Esophagus (tissue), 2 donors: ENCODE measurements around the gene GDF2. TPM values are rescaled to one million over a fixed set of nuclear protein-coding genes. Genes with fewer than 3 reads are reported as not detected.

Experiments
- H3K27ac ChIP-seq, 2 donors: one replicate each; pipeline ENCODE4 v1.5.1; 2013; ENCODE audit warnings: low read depth in 2 of 2, mild to moderate bottlenecking in 2 of 2, inconsistent platforms in 1 of 2, low read length in 1 of 2, moderate library complexity in 1 of 2
- H3K27me3 ChIP-seq, 2 donors: one replicate each; pipeline ENCODE4 v1.6.1; 2013; ENCODE audit warnings: low read length in 2 of 2, control low read depth in 1 of 2, mild to moderate bottlenecking in 1 of 2; ENCODE audit not compliant: insufficient read depth in 2 of 2, control insufficient read depth in 1 of 2
- H3K36me3 ChIP-seq, 2 donors: one replicate each; pipeline ENCODE4 v1.6.1; 2013; ENCODE audit warnings: low read length in 1 of 2; ENCODE audit not compliant: control insufficient read depth in 2 of 2, insufficient read depth in 2 of 2
- H3K4me1 ChIP-seq, 2 donors: one replicate each; pipeline ENCODE4 v1.6.1; 2013; ENCODE audit warnings: low read length in 1 of 2; ENCODE audit not compliant: control insufficient read depth in 2 of 2, insufficient read depth in 2 of 2
- H3K4me3 ChIP-seq, 2 donors: one replicate each; pipeline ENCODE4 v1.5.1; 2013; ENCODE audit warnings: low read length in 2 of 2, mild to moderate bottlenecking in 2 of 2, low read depth in 1 of 2, moderate library complexity in 1 of 2
- H3K9me3 ChIP-seq, 2 donors: one replicate each; pipeline ENCODE4 v1.6.1; 2013; ENCODE audit warnings: mild to moderate bottlenecking in 2 of 2, low read depth in 1 of 2, low read length in 1 of 2, moderate library complexity in 1 of 2; ENCODE audit not compliant: control insufficient read depth in 2 of 2, insufficient read depth in 1 of 2
- WGBS, 2 donors: extraction: QIAGEN DNeasy Blood & Tissue Kit; methylation state at CpG; one replicate each; pipeline ENCODE4 v1.1.7; 2013; 5-methylcytosine and 5-hydroxymethylcytosine counted together
- polyA plus RNA-seq, 2 donors: library from polyadenylated mRNA; stranded (reverse); fragments of 200-250 nt; gene quantifications; one replicate each; pipeline ENCODE4 v1.2.3, GENCODE V29; 2013
- donor health status: healthy with polysubstance abuse.
- donor health status: Bipolar disorder and iron deficiency.

GDF2 gene
- polyA plus RNA-seq, 2 donors = not detected

GRCh38 chr10:47362199-47362598 lies 39.9 kb downstream of the GDF2 start:
- Histone ChIP-seq H3K27ac (no peak overlapping the region), H3K36me3 (peaks cover 0 to 4% of the 10 kb centered on the region in 2 donors), H3K4me1 (peaks cover 0 to 5% of the 10 kb centered on the region in 2 donors), H3K4me3 (no peak overlapping the region), H3K27me3 (no peaks in the 10 kb centered on the region), H3K9me3 (no peaks in the 10 kb centered on the region)
- 76 to 82% methylated on average over 3 of the region's 3 CpGs for WGBS, 2 donors

GRCh38 chr10:47363781-47364180 lies 41.5 kb downstream of the GDF2 start:
- no peaks in the 10 kb centered on the region for H3K9me3 ChIP-seq
- WGBS, 2 donors = 73 to 91% methylated on average over 3 of the region's 3 CpGs
- no peak overlapping the region for H3K27ac ChIP-seq

GRCh38 chr10:47364366-47364765 lies 42.1 kb downstream of the GDF2 start:
- H3K4me1 ChIP-seq = peaks cover 0 to 5% of the 10 kb centered on the region in 2 donors
- 73 to 81% methylated on average over 4 of the region's 4 CpGs for WGBS, 2 donors

More at GRCh38 chr10:47363781-47364180, 41.5 kb downstream of the GDF2 start:
- Histone ChIP-seq H3K4me1 (peaks cover 0 to 5% of the 10 kb centered on the region in 2 donors), H3K36me3 (peaks cover 0 to 5% of the 10 kb centered on the region in 2 donors), H3K27me3 (no peaks in the 10 kb centered on the region), H3K4me3 (no peak overlapping the region)

GRCh38 chr10:47364911-47365310 lies 42.7 kb downstream of the GDF2 start:
- Histone ChIP-seq H3K9me3 (no peaks in the 10 kb centered on the region), H3K27me3 (no peaks in the 10 kb centered on the region), H3K4me3 (no peak overlapping the region), H3K36me3 (peaks cover 0 to 5% of the 10 kb centered on the region in 2 donors), H3K4me1 (peaks cover 0 to 4% of the 10 kb centered on the region in 2 donors), H3K27ac (no peak overlapping the region)
- WGBS, 2 donors = 92 to 95% methylated on average over 6 of the region's 6 CpGs

More at GRCh38 chr10:47364366-47364765, 42.1 kb downstream of the GDF2 start:
- no peaks in the 10 kb centered on the region for H3K27me3 ChIP-seq
- H3K4me3 ChIP-seq = no peak overlapping the region
- peaks cover 0 to 5% of the 10 kb centered on the region in 2 donors for H3K36me3 ChIP-seq
- no peaks in the 10 kb centered on the region for H3K9me3 ChIP-seq
- no peak overlapping the region for H3K27ac ChIP-seq

GRCh38 chr10:47365431-47366180 lies 43.4 kb downstream of the GDF2 start:
- no peaks in the 10 kb centered on the region for H3K27me3 ChIP-seq
- H3K4me1 ChIP-seq = peaks cover 0 to under 1% of the 10 kb centered on the region in 2 donors
- peaks cover 0 to 5% of the 10 kb centered on the region in 2 donors for H3K36me3 ChIP-seq
- H3K27ac ChIP-seq = no peak overlapping the region
- WGBS, 2 donors = 92 to 96% methylated on average over 9 of the region's 9 CpGs
- no peak overlapping the region for H3K4me3 ChIP-seq
- H3K9me3 ChIP-seq = no peaks in the 10 kb centered on the region

- no peaks in the 10 kb centered on the region for H3K27me3 ChIP-seq
- peaks cover 0 to 5% of the 10 kb centered on the region in 2 donors for H3K36me3 ChIP-seq
- no peaks in the 10 kb centered on the region for H3K9me3 ChIP-seq
- WGBS, 2 donors = 85 to 86% methylated on average over 5 of the region's 5 CpGs
- H3K4me1 ChIP-seq = no peaks in the 10 kb centered on the region
- H3K27ac ChIP-seq = no peak overlapping the region
- H3K4me3 ChIP-seq = no peak overlapping the region
Observed at GRCh38 chr10:47366181-47366631, 44.0 kb downstream of the GDF2 start.

GRCh38 chr10:47366731-47367460 lies 44.6 kb downstream of the GDF2 start:
- WGBS, 2 donors = 79 to 81% methylated on average over 8 of the region's 8 CpGs
- H3K27ac ChIP-seq = no peak overlapping the region
- H3K36me3 ChIP-seq = peaks cover 0 to 5% of the 10 kb centered on the region in 2 donors
- H3K4me3 ChIP-seq = no peak overlapping the region
- no peaks in the 10 kb centered on the region for H3K27me3 ChIP-seq
- H3K4me1 ChIP-seq = no peaks in the 10 kb centered on the region
- H3K9me3 ChIP-seq = no peaks in the 10 kb centered on the region

- Histone ChIP-seq H3K27ac (no peak overlapping the region), H3K4me3 (no peak overlapping the region), H3K27me3 (no peaks in the 10 kb centered on the region), H3K4me1 (no peaks in the 10 kb centered on the region), H3K9me3 (no peaks in the 10 kb centered on the region), H3K36me3 (peaks cover 0 to 5% of the 10 kb centered on the region in 2 donors)
- WGBS, 2 donors = 90 to 92% methylated on average over 11 of the region's 11 CpGs
Observed at GRCh38 chr10:47367646-47368045, 45.4 kb downstream of the GDF2 start.

GRCh38 chr10:47368431-47369180 lies 46.4 kb downstream of the GDF2 start:
- Histone ChIP-seq H3K4me3 (no peak overlapping the region), H3K4me1 (no peaks in the 10 kb centered on the region), H3K27ac (no peak overlapping the region), H3K36me3 (peaks cover 0 to 5% of the 10 kb centered on the region in 2 donors), H3K27me3 (no peaks in the 10 kb centered on the region), H3K9me3 (no peaks in the 10 kb centered on the region)
- WGBS, 2 donors = 88 to 93% methylated on average over 24 of the region's 24 CpGs
